ENCODE results near the gene CASP6. TPM values are rescaled to one million over a fixed set of nuclear protein-coding genes. Genes with fewer than 3 reads are reported as not detected.

Gene CASP6
- total RNA-seq, 2 experiments from 2014 or later: 5.4 to 5.5 TPM

DNA sequence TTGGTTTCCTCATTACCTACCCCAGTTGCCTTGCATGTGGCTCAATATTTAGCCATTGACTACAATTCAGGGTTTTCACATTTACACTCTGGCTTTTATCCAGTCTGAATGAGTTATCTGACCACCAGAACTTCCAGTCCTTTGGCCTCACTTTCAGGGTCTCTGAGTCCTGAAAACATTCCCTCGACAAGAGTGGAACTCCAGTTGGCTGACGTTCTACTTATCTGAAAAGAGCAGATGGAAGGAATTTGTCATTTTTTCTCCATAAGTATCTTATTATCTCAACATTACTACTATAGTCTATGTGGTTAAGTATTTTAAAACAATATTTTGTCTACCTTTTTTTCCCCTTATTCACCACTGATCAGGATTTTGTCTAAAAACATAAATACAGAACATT lies 5.2 kb upstream of the CASP6 start:
- CTCF ChIA-PET: no interaction called here

DNA sequence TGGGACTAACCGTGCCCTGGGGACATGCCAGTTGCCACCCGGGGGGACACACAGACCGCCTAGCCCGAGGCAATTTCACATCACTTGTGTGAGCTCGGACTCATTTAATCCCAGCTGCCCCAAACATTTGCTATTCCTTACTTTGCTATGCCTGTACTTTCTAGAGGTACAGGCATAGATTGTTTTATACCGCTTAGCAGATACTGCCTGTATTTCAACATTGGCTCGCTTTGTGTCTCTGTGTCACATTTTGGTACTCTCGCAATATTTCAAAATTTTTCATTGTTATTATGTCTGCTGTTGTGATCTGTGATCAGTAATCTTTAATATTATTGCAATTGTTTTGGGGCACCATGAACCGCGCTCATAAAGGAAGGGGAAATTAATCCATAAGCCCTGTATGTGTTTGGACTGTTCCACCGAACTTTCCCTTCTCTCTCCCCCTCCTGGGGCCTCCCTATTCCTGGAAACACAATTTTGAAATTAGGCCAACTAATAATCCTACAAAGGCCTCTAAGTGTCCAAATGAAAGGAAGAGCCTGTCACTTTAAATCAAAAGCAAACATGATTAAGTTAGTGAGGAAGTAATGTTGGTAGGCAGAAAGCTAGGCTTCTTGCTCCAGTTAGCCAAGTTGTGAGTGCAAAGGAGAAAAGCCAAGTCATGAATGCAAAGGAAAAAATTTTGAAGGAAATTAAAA lies 568 bp upstream of the CASP6 start:
- Mint-ChIP-seq H3K27ac (peak overlapping the region; percentile 96), H3K27me3 (no peaks in the 10 kb centered on the region), H3K9me3 (no peaks in the 10 kb centered on the region), H3K4me1 (ENCODE audit: low read depth) (peaks cover 42% of the 10 kb centered on the region), H3K4me3 (peak overlapping the region; percentile 97), H3K36me3 (ENCODE audit: low read depth) (peaks cover 32% of the 10 kb centered on the region)
- ATAC-seq (ENCODE audit: poor library complexity): no peak
- intact Hi-C loops (cut with DNase I, micrococcal nuclease): loop anchor here (1.0 to 10.0 kb wide), 5 partner anchors 111 to 272 kb away; partner anchors contain the start of genes GAR1 (in 1 of the 2), MCUB (in 1 of the 2) and SEC24B (in 1 of the 2)
- ChIA-PET POLR2A (interaction anchor here (0.8 to 8.2 kb wide), 8 partner anchors 13 to 144 kb away, joined by 3 to 46 read pairs (median 5); partner anchors contain the start of gene MCUB), CTCF (interaction anchor here (0.8 to 2.0 kb wide), 8 partner anchors 13 to 271 kb away, joined by 3 to 13 read pairs (median 3); partner anchors contain the start of gene PLA2G12A)
- no peaks in the 10 kb centered on the region for H3K9me3 ChIP-seq (ENCODE audit: control insufficient read depth in 1 of 2, insufficient read depth in 1 of 2, low read length in 2 of 2)
- no peaks in the 10 kb centered on the region for H3K27me3 ChIP-seq (ENCODE audit: control insufficient read depth in 1 of 2, insufficient read depth in 2 of 2, low read length in 2 of 2)
- H3K27ac ChIP-seq (ENCODE audit: low read depth in 1 of 2, low read length in 2 of 2): peak overlapping the region; percentile 32 to 42
- no peak for DNase-seq
- TF ChIP-seq, protein P1, sequence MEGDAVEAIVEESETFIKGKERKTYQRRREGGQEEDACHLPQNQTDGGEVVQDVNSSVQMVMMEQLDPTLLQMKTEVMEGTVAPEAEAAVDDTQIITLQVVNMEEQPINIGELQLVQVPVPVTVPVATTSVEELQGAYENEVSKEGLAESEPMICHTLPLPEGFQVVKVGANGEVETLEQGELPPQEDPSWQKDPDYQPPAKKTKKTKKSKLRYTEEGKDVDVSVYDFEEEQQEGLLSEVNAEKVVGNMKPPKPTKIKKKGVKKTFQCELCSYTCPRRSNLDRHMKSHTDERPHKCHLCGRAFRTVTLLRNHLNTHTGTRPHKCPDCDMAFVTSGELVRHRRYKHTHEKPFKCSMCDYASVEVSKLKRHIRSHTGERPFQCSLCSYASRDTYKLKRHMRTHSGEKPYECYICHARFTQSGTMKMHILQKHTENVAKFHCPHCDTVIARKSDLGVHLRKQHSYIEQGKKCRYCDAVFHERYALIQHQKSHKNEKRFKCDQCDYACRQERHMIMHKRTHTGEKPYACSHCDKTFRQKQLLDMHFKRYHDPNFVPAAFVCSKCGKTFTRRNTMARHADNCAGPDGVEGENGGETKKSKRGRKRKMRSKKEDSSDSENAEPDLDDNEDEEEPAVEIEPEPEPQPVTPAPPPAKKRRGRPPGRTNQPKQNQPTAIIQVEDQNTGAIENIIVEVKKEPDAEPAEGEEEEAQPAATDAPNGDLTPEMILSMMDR (IDR thresholded peaks at IDR 0.05): no peak
- H3K4me1 ChIP-seq (ENCODE audit: insufficient read depth, low read length): peaks cover 33% of the 10 kb centered on the region
- no peaks in the 10 kb centered on the region for H3K36me3 ChIP-seq (ENCODE audit: insufficient read depth, low read length)
- peak overlapping the region; percentile 80 for H3K4me3 ChIP-seq (ENCODE audit: low read length)

More for the DNA sequence above, 5.2 kb upstream of the CASP6 start:
- Histone ChIP-seq H3K27ac (ENCODE audit: low read depth in 1 of 2, low read length in 2 of 2) (no peak overlapping the region), H3K36me3 (ENCODE audit: insufficient read depth, low read length) (peaks cover 11% of the 10 kb centered on the region), H3K9me3 (ENCODE audit: control insufficient read depth in 1 of 2, insufficient read depth in 1 of 2, low read length in 2 of 2) (no peaks in the 10 kb centered on the region), H3K4me1 (ENCODE audit: insufficient read depth, low read length) (peaks cover 7% of the 10 kb centered on the region), H3K27me3 (ENCODE audit: control insufficient read depth in 1 of 2, insufficient read depth in 2 of 2, low read length in 2 of 2) (no peaks in the 10 kb centered on the region), H3K4me3 (ENCODE audit: low read length) (no peak overlapping the region)
- DNase-seq (no peak), ATAC-seq (ENCODE audit: poor library complexity) (no peak)
- H3K27ac Mint-ChIP-seq: no peak overlapping the region
- H3K4me1 Mint-ChIP-seq (ENCODE audit: low read depth): peaks cover 10% of the 10 kb centered on the region
- TF ChIP-seq, protein P1 (IDR thresholded peaks at IDR 0.05): no peak
- H3K4me3 Mint-ChIP-seq: no peak overlapping the region
- no peaks in the 10 kb centered on the region for H3K27me3 Mint-ChIP-seq
- POLR2A ChIA-PET: no interaction called here
- H3K36me3 Mint-ChIP-seq (ENCODE audit: low read depth): peaks cover 29% of the 10 kb centered on the region
- intact Hi-C loops (cut with DNase I, micrococcal nuclease): loop anchor here in 1 of 2 experiments (10.0 kb wide), 1 partner anchor 106 kb away; the partner anchor contains the start of gene GAR1
- no peaks in the 10 kb centered on the region for H3K9me3 Mint-ChIP-seq

DNA sequence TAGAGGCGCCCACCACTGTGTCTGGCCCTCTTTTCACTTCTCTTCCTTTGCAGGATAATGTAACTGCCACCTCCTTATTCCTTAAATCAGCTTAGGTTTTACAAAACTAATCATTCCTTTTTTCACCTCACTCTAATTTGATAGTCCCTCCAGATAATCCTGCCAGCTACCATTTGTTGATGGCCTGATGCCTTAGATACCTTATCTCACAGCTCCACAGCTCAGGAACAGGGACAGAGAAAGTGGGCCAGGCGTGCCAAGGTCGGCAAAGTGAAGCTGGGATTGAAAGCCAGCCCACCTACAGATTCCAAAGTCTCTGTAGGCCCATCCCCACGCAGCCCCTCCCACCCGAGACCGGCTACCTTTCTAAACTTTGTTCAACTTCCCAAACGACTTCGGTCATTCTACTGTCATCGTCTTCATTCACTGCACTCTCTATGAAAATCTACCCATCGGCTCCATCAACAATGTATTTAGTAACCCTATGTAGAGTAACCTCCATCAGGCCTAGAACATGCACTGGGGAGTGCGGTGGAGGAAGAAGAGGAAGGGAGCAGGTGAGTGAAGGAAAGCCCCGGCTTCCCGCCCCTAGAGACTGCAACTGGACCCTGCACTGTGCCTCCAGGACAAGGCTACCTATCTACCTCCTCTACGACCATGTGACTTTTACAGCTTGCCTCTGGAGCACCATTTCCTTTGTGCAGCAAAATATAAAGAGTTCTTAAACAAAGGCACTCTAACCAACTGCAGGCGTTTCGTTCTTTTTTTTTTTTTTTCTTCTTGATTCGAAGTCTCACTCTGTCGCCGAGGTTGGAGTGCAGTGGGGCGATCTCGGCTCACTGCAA lies 1.5 kb downstream of the CASP6 start:
- Histone ChIP-seq H3K4me3 (ENCODE audit: low read length) (peak overlapping the region; percentile 80), H3K27ac (ENCODE audit: low read depth in 1 of 2, low read length in 2 of 2) (peak overlapping the region in 1 of 2 donors; percentile 1), H3K27me3 (ENCODE audit: control insufficient read depth in 1 of 2, insufficient read depth in 2 of 2, low read length in 2 of 2) (no peaks in the 10 kb centered on the region), H3K4me1 (ENCODE audit: insufficient read depth, low read length) (peaks cover 33% of the 10 kb centered on the region), H3K36me3 (ENCODE audit: insufficient read depth, low read length) (peaks cover 8% of the 10 kb centered on the region), H3K9me3 (ENCODE audit: control insufficient read depth in 1 of 2, insufficient read depth in 1 of 2, low read length in 2 of 2) (no peaks in the 10 kb centered on the region)
- POLR2A ChIA-PET: interaction anchor here (0.5 to 8.2 kb wide), 15 partner anchors 11 to 1982 kb away, joined by 3 to 46 read pairs (median 3); partner anchors contain the start of genes GAR1, MCUB and PAPSS1
- peak overlapping the region; percentile 96 for H3K27ac Mint-ChIP-seq
- peak overlapping the region; percentile 97 for H3K4me3 Mint-ChIP-seq
- peak; percentile 14 for ATAC-seq (ENCODE audit: poor library complexity)
- DNase-seq: peak in 4 of 14 experiments; percentile 11 to 34 (median 26)
- CTCF ChIA-PET: interaction anchor here (0.6 to 2.0 kb wide), 5 partner anchors 9 to 270 kb away, joined by 3 to 13 read pairs (median 3); partner anchors contain the start of gene PLA2G12A
- H3K4me1 Mint-ChIP-seq (ENCODE audit: low read depth): peaks cover 58% of the 10 kb centered on the region
- no peaks in the 10 kb centered on the region for H3K9me3 Mint-ChIP-seq
- TF ChIP-seq, protein P1 (IDR thresholded peaks at IDR 0.05): no peak
- no peaks in the 10 kb centered on the region for H3K27me3 Mint-ChIP-seq
- intact Hi-C loops (cut with DNase I, micrococcal nuclease): loop anchor here (1.0 to 10.0 kb wide), 5 partner anchors 113 to 269 kb away; partner anchors contain the start of genes GAR1 (in 1 of the 2), MCUB (in 1 of the 2) and SEC24B (in 1 of the 2)
- peaks cover 44% of the 10 kb centered on the region for H3K36me3 Mint-ChIP-seq (ENCODE audit: low read depth)

All from CD4-positive, alpha-beta T cell (primary cell).